ENCODE results near the gene SOX30.

The SOX30 gene

GRCh38 chr5:157581901-157582300 is 70.3 kb downstream of the SOX30 start:
- no peaks in the 10 kb centered on the region for H3K9me3 ChIP-seq (ENCODE audit: control insufficient read depth in 2 of 2, low read length in 2 of 2)
- no peak overlapping the region for H3K9ac ChIP-seq (ENCODE audit: low read depth in 1 of 2, low read length in 2 of 2)
- H3K27me3 ChIP-seq (ENCODE audit: control insufficient read depth in 2 of 2, insufficient read depth in 2 of 2, low read length in 2 of 2), result no peaks in the 10 kb centered on the region
- H3K27ac ChIP-seq (ENCODE audit: low read depth in 2 of 2, low read length in 2 of 2), result no peak overlapping the region
- no peaks in the 10 kb centered on the region for H3K36me3 ChIP-seq (ENCODE audit: control insufficient read depth in 2 of 2, insufficient read depth in 2 of 2, low read length in 2 of 2)
- H3K4me1 ChIP-seq (ENCODE audit: control insufficient read depth in 2 of 2, insufficient read depth in 2 of 2, low read length in 2 of 2), result no peaks in the 10 kb centered on the region
- H3K4me3 ChIP-seq (ENCODE audit: low read length in 2 of 2), result no peak overlapping the region

- Histone ChIP-seq H3K27me3 (ENCODE audit: control insufficient read depth in 2 of 2, insufficient read depth in 2 of 2, low read length in 2 of 2) (no peaks in the 10 kb centered on the region), H3K9me3 (ENCODE audit: control insufficient read depth in 2 of 2, low read length in 2 of 2) (no peaks in the 10 kb centered on the region), H3K4me1 (ENCODE audit: control insufficient read depth in 2 of 2, insufficient read depth in 2 of 2, low read length in 2 of 2) (peaks cover 3 to 7% of the 10 kb centered on the region in 2 donors), H3K27ac (ENCODE audit: low read depth in 2 of 2, low read length in 2 of 2) (no peak overlapping the region), H3K36me3 (ENCODE audit: control insufficient read depth in 2 of 2, insufficient read depth in 2 of 2, low read length in 2 of 2) (no peaks in the 10 kb centered on the region), H3K4me3 (ENCODE audit: low read length in 2 of 2) (no peak overlapping the region), H3K9ac (ENCODE audit: low read depth in 1 of 2, low read length in 2 of 2) (no peak overlapping the region)
These were observed 74.0 kb downstream of the SOX30 start for GRCh38 chr5:157578079-157578780.

DNA sequence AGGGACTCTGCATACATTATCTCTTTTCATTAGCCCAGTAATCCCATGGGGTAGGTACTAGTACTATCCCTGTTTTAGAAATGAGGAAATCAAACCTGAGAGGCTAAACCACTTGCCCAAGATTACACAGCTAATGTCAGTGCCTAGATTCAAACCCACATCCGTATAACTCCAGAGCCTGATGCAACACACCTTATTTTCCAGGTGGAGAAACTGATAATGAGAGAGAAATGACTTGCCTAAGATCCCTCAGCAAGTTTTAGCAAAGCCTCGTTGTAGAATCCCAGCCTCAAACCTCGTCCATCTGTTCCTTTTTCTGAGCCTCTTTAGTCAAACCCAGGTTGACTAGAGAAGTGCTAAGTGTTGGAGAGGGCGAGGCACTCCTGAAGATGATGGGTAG is 75.6 kb downstream of the SOX30 start:
- Histone ChIP-seq H3K9ac (ENCODE audit: low read depth in 1 of 2, low read length in 2 of 2) (no peak overlapping the region), H3K4me3 (ENCODE audit: low read length in 2 of 2) (no peak overlapping the region), H3K9me3 (ENCODE audit: control insufficient read depth in 2 of 2, low read length in 2 of 2) (no peaks in the 10 kb centered on the region), H3K36me3 (ENCODE audit: control insufficient read depth in 2 of 2, insufficient read depth in 2 of 2, low read length in 2 of 2) (no peaks in the 10 kb centered on the region), H3K4me1 (ENCODE audit: control insufficient read depth in 2 of 2, insufficient read depth in 2 of 2, low read length in 2 of 2) (peaks cover 4 to 10% of the 10 kb centered on the region in 2 donors), H3K27me3 (ENCODE audit: control insufficient read depth in 2 of 2, insufficient read depth in 2 of 2, low read length in 2 of 2) (no peaks in the 10 kb centered on the region), H3K27ac (ENCODE audit: low read depth in 2 of 2, low read length in 2 of 2) (no peak overlapping the region)

All from mucosa of rectum (tissue), 2 donors.